MV-4-11 (cell line): ENCODE data around the gene STX2.
A peak's percentile ranks its signal among the peaks of the same experiment; 100 is the strongest.
"Not testable (repeated sequence)": the region's sequence is repeated elsewhere in the genome, so short reads cannot be mapped to it uniquely, and the experiment has no call there.

Source experiments
- DNase-seq: peaks from one replicate; lab custom pipeline; 2025; lab: John Stamatoyannopoulos, UW

STX2 gene

DNA sequence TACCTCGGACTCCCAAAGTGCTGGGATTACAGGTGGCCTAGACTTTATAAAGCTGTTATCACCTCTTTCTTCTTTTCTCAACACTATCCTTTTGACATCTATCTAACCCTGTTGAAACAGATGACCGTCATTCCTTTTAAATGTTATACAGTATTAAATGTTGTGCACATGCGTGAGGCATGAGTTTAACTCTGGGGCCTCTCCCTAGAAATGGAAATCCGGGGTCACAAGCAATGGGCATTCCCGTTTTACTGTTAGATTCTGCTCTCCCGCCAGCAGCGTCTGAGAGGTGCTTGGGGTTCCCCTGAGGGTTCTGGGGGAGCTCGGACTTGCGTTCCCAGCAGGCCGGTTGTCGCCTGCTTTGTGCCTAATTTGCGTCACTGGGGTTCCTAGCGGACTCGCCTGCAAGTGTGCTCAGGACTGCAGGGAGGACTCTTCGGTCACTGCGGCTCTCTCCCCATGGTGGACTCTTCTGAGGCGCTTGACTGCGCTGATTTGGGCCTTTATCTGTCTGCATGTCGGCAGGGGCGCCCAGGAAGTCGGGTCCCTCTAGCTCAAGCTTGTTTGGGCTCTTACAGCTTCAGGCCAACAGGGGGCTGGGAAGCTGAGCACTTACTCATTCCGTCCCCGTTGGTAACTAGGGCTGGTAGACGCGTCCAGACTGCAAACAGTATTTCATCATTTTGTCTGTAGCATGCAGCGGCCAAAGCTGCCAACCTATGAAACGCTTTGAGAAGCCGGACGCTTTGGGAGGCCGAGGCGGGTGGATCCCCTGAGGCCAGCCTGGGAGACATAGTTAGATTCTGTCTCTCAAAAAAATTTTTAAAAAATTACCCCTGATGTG is 31.6 kb upstream of the STX2 start:
- DNase-seq = peak; percentile 94

DNA sequence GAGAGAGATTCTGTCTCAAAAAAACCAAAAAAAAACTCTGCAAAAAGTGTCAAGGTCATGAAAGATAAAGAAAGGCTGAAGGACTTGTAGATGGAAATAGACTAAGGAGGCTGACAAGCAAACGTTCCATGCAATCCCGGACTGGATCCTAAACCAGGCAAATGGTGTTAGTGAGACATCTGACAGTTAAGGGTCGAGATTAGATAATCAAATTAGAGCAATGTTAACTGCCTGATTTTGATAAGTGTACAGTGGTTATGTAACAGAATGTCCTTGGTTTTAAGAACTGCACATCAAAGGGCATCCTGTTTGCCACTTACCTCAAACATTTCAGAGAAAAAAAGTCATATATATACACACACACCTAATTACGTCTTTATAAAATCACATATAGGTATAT is 29.4 kb upstream of the STX2 start:
- no peak for DNase-seq

DNA sequence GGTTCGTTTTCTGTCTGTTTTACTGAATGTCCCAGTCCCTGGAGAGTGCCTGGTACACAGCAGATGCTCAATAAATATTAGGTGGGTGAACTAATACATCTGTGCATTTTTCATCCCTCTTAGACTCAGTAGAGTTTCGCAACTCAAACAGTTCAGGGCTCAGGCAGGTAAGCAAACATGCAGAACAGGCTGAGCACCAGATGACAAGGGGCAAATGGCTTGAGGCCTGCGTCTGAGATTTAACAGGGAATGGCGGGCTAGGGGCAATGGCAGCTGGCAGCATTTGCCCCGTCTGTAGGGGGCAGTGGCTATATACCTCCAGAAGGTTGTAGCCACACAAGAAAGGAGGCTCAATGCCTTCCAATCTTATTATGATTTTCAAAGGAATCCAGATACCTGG is 24.2 kb upstream of the STX2 start:
- no peak for DNase-seq

DNA sequence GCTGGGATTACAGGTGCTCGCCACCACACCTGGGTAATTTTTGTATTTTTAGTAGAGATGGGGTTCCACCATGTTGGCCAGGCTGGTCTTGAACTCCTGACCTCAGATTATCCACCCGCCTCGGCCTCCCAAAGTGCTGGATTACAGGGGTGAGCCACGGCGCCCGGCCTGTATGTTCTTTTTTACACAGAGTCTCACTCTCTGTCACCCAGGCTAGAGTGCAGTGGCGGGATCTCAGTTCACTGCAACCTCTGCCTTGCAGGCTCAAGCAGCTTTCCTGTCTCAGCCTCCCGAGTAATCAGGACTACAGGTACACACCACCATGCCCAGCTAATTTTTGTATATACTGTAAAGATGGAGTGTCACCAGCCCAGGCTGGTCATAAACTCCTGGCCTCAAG is 23.7 kb upstream of the STX2 start:
- DNase-seq = not testable (repeated sequence)

DNA sequence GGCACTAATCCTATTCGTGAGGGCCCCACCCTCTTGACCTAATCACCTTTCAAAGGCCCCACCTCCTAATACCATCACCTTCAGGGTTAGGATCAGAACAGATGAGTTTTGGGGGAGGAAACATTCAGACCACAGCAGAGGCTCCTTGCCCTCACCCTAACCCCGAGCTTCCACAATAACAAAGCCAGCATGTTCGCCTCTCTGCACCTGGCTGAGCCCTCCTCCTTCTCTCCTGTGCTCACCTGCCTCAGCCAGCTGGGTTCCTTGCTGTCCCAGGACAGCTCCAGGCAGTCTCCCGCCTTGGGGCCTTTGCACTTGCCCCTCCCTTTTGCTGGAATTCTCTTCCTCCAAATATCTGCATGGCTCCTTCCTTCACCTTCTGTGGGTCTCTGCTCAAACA is 23.1 kb upstream of the STX2 start:
- no peak for DNase-seq

DNA sequence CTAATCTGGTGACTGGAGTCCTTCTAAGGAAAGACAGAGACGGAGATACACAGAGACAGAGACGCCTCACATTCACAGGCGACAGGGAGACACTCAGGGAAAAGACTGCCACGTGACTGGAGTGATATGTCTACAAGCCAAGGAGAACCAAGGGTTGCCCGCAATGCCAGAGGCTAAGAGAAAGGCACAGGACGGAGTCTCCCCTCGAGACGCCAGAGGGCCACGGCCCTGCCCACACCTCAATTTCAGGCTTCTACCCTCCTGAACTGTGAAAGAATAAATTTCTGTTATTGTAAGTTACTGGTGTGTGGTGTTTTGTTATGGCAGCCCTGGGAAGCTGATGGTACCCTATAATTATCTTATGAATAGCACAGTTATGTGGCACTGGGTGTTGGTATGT is 21.3 kb upstream of the STX2 start:
- no peak for DNase-seq

DNA sequence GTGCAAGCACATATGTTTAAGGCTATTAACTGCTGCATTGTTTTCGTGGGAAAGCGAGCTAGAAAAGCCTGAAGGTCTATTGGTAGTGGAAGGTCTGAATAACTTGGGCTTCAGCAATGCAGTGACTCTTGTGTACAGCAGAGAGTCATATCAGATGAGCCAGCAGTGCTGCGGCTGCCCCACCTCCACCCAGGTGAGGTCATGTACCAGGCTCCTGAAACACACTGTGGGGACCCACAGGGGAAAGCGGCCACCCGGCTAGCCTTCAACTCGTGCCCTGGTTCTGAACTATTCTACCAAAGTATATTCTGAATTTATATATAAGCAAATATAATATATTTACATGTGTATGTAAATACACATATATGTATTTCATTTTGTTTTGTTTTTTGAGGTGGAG is 20.1 kb upstream of the STX2 start:
- no peak for DNase-seq

DNA sequence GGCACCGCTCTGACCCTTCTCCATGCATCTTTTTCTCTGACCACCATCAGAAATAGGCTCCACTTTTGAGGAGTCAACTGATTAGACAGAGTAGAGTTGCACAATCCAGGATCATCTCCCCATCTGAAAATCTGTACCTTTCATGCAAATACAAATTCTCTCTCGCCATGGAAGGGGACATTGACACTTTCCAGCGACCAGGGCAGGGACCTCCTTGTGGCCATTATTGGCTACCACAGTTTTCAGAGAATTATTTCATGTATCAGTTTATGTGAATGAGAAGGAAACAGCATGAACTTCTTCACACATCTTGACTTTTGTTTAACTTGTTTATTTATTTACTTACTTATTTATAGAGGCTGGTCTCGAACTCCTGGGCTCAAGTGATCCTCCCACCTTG is 19.0 kb upstream of the STX2 start:
- DNase-seq = no peak

DNA sequence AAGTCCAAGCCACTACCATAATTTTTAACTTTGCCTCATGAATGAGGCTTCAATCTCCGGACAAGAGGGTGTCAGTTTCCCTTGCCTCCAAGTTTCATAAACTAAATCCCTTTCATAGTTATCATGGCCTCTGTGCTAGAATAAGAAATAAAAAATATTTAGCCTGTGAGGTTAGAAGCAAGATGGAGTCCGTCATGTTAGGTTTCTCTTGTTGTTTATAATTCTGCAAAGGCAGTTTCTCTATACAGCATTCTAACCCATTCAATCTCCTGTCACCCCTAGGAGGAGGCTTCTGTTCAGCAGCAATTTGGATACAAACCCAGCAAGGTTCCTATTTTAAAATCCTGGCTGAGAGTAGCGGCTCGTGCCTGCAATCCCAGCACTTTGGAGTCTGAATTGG is 17.0 kb upstream of the STX2 start:
- no peak for DNase-seq

DNA sequence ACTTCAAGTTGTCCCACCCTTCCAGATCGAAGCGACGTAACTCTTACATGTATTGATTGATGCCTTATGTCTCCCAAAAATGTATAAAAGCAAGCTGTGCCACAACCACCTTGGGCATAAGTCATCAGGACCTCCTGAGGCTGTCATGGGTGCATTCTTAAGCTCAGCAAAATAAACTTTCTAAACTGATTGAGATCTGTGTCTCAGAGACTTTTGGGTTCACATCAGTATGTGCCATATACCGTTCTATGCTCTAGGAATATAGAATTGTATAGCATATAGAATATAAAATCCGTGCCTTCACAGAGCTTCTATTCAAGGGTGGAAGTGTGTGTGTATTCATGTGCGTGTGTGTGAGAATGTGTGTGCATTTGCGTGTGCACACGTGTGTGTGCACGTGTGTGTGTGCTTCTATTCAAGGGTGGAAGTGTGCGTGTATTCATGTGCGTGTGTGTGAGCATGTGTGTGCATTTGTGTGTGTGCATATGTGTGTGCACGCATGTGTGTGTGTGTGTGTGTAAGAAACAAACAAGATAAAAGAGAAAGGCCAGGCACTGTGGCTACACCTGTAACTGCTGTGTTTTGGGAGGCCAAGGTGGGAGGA is 11.5 kb upstream of the STX2 start:
- DNase-seq = no peak

DNA sequence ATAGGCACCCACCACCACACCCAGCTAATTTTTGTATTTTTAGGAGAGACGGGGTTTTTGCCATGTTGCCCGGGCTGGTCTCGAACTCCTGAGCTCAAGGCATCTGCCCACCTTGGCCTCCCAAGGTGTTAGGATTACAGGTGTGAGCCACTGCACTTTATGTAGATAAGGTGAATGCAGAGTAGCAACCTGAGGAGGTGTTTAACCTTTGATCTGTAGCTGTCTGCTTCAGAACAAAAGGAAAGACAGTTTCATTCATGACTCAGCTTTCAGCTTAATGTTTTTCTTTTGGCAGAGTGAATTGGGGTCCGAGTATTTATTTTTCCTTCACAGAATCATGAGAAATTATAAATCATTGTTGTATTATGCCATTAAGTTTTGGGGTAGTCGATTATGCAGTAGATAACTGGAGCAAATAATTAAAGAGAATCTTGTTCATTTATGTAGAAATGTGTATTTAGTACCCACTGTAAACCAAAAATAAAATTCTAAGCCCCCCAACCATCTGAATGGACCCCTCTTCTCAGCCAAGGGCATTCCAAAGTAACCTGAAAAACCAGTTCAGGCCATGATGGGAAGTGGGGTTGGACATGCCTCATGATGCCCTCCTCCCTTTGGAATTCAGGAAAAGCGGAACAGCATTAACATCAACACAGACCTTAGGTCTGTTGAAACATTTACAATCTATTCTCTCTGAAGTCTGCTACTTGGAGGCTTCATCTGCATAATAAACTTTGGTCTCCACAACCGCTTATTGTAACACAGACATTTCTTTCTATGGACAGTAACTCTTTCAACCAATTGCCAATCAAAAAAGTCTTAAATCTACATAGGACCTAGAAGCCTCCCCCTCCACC is 10.7 kb upstream of the STX2 start:
- no peak for DNase-seq

DNA sequence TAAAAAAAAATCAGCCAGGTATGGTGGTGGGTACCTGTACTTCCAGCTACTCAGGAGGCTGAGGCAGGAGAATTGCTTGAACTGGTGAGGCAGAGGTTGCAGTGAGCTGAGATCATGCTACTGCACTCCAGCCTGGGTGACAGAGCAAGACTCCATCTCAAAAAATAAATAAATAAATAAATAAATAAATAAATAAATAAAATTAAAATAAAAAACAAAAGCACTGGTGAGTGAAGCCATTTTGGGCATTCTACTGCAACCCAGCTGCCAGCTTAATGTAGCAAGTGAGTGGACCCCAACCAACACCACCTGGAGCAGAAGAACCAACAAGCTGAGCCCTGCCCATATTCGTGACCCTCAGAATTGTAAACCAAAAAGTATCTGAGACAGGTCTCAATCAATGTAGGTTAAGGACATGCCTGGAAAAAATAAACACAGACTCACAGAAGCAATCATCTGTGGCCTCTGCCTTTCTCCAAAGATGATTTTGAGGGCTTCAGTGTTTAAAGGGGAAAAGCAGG is 9.8 kb upstream of the STX2 start:
- DNase-seq = not testable (repeated sequence)

DNA sequence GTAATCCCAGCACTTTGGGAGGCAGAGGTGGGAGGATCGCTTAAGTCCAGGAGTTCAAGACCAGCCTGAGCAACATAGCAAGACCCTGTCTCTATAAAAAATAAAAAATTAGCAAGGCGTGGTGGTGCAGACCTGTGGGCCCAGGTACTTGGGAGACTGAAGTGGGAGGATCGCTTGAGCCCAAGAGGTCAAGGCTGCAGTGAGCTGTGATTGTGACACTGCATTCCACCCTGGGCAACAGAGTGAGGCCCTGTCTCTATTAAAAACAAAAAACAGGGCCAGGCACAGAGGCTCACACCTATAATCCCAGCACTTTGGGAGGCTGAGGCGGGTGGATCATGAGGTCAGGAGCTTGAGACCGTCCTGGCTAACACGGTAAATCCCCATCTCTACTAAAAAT is 9.1 kb upstream of the STX2 start:
- not testable (repeated sequence) for DNase-seq

DNA sequence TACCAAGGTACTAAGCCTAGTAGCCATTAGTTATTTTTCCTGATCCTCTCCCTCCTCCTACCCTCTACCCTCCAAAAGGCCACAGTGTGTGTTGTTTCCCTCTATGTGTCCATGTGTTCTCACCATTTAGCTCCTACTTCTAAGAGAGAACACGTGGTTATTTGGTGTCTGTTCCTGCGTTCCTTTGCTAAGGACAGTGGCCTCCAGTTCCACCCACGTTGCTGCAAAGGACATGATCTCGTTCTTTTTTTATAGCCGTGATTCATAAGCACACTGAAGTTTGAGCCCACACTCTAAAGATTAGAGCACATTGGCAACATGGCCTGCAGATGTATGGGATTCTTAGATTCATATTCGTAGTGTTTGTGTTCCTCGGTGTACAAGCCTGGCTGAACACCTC is 8.1 kb upstream of the STX2 start:
- no peak for DNase-seq

DNA sequence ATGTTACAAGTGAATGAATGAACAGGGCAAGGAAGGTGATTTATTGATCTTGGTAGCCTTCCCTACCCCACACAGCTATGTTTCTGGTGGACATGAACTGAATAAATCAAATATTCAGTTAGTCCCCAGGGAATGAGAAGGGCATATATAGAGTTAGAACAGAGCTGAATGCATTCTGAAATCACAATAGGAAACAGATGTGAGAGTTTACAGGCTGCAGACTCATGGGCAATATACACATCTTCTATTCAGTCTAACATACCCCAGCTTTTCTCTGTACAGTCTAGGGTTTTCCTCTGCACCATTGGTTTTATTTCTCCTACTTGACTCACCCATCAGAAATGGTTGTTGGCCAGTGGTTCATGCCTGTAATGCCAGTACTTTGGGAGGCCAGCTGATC is 7.3 kb upstream of the STX2 start:
- DNase-seq = no peak

DNA sequence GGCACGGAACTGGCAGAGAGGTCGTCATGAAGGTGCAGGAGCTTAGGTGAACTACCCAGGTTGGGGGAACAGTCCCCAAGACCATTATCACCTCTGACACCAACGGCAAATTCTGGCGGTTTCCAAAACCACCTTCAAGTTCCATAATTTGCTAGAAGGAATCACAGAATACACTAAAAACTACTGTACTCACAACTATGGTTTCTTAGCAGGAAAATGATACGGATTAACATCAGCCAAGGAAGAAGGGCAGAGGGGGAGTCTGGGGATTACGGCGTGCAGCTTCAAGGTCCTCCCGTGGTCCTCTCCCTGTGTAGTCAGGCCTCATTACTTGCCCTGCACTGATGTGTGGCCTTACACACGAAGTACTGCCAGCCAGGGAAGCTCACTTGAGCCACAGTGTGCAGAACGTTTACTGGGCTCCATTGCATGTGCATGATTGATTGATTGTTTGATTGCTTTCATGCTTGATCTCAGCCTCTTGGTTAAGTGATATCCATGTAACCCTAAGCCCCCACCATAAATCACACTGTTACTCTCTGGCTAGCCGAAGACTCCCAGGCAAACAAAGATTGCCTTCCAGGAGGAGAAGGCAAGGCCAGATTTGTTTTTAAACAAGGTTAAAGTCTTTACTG is 837 bp upstream of the STX2 start:
- DNase-seq = no peak

DNA sequence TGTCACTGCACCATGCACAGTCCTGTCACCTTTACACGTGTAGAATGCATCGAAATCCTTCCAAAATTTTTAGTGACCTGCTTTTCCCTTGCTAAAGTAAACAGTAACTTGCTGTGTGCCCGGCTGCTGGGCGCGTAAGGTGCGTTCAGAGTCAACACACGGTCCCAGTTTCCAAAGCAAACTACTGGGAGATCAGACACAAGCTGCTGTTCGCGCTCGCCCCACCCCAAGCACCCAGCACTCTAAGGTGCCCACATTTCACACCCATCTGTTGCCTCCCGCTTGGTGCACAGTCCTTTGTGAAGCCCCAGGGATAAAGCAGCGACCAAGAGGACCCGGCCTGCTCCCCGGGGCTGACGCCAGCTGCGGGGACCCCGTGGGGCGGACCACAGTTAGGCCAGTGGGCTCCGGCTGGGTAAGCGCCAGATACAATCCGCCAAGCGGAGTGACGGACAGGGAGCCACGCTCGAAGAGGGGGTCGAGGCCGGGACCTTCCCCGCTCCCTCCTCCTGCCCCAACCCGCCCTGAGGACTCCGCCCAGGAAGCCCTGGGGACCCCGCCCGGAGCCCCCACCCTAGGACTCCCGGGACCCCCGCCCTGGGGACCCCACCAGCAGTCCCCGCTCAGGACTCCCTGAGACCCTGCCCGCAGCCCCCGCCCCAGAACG is 633 bp downstream of the STX2 start:
- DNase-seq = no peak

DNA sequence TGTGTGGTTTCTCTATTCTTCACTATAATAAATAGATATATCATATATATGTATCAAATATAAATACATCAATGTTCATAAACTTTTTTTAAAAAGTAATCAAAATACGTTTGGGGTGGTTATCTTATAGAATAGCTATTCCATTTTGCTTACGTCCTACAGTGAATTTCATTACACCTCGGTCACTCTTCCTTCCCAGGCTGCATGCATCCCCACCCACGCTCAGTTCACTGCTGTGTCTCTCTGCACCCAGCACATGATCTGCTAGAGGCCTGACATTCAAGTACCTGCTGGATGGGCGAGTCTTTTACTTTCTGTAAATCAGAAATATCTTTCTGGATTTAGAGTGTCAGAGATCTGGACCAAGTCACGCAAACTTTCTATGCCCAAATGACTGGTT is 3.6 kb downstream of the STX2 start:
- DNase-seq = no peak

DNA sequence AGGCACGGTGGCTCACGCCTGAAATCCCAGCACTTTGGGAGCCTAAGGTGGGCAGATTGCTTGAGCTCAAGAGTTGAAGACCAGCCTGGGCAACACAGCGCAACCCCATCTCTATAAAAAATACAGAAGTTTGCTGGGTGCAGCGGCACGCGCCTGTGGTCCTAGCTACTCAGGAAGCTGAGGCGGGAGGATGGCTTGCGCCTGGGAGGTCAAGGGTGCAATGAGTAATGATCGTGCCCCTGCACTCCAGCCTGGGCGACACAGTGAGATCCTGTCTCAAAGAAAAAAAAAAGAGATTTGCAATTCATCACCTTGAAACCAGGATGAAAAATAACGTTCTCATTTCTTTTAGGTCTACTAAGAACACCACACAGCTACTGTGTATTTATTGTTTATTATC is 4.0 kb downstream of the STX2 start:
- peak; percentile 73 for DNase-seq

DNA sequence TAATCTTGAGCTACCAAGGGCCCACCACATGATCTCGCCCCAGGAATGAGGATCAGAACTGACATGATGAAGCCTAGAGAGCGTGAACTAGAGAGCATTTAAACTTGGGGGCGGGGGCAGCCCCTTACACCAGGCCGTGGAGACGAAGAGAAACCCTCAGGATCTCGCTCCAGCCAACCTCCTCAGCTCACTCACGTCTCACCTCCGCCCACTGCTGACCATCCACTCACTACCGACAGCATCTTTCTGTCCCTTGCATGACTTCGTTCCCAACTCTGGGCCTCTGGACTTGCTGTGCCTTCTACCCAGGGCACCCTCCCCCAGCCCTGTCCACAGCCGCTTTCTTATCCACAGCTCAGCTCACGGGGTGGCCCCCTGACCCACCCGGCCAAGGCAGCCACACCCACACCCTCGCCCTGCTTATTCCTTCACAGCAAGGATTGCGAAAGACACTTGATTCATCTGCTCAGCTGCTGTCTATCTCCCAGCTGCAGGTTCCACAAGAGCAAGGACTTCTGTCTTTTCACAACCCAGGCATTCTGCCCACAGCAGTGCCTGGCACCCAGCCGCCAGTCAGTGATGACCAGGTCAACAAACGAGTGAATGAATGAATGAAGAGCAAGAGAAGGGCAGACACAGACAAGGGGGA is 6.4 kb downstream of the STX2 start:
- DNase-seq = peak; percentile 86

DNA sequence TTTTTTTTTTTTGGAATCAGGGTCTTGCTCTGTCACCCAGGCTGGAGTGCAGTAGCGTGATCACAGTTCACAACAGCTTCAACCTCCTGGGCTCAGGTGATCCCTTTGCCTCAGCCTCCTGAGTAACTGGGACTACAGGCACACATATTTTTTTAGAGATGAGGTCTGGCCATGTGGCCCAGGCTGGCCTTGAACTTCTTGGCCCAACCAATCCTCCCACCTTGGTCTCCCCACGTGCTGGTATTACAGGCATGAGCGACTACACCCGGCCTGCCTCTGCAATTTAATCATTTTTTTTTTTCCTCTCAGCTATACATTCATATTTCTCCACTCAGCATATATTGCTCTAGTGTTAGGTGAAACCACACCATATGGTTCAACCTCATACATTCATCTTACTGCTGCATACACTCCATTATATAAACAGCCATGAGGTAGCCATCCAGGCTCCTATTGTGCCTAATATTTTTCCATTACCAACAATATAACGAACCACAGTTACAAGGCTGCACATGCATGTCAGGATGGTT is 7.1 kb downstream of the STX2 start:
- DNase-seq = no peak
